Central memory CD8-positive, alpha-beta T cell (primary cell): ENCODE data around the gene GALM.
"Not testable (repeated sequence)": the region's sequence is repeated elsewhere in the genome, so short reads cannot be mapped to it uniquely, and the experiment has no call there.

ENCODE experiments used
- ATAC-seq: fragments of 150-1000 bp; cut with Tn5 transposase; replicated peaks from 2 replicates; pipeline ENCODE4 v1.10.0; 2022; ENCODE audit warnings: mild to moderate bottlenecking, moderate FRiP score, moderate number of reproducible peaks; ENCODE audit not compliant: poor library complexity, severe bottlenecking; ENCODE audit errors: extremely low read depth
- DNase-seq, 2 donors: peaks; one replicate each; pipeline ENCODE4 v3.0.0; 2021; ENCODE audit warnings: low spot score in 2 of 2
- H3K27ac Mint-ChIP-seq: one replicate; pipeline ENCODE4 v1.8.0; 2022; ENCODE audit warnings: low read depth, mild to moderate bottlenecking, moderate library complexity, mixed read lengths
- H3K27me3 Mint-ChIP-seq: one replicate; pipeline ENCODE4 v1.8.0; 2022; ENCODE audit warnings: mixed read lengths
- H3K36me3 Mint-ChIP-seq: one replicate; pipeline ENCODE4 v1.8.0; 2022; ENCODE audit warnings: mild to moderate bottlenecking, moderate library complexity, mixed read lengths; ENCODE audit not compliant: insufficient read depth
- H3K4me1 Mint-ChIP-seq: one replicate; pipeline ENCODE4 v1.8.0; 2022; ENCODE audit warnings: mixed read lengths
- H3K4me3 Mint-ChIP-seq: one replicate; pipeline ENCODE4 v1.8.0; 2022; ENCODE audit warnings: mild to moderate bottlenecking, moderate library complexity, mixed read lengths
- H3K9me3 Mint-ChIP-seq: one replicate; pipeline ENCODE4 v1.8.0; 2022; ENCODE audit warnings: mixed read lengths

The GALM gene

DNA sequence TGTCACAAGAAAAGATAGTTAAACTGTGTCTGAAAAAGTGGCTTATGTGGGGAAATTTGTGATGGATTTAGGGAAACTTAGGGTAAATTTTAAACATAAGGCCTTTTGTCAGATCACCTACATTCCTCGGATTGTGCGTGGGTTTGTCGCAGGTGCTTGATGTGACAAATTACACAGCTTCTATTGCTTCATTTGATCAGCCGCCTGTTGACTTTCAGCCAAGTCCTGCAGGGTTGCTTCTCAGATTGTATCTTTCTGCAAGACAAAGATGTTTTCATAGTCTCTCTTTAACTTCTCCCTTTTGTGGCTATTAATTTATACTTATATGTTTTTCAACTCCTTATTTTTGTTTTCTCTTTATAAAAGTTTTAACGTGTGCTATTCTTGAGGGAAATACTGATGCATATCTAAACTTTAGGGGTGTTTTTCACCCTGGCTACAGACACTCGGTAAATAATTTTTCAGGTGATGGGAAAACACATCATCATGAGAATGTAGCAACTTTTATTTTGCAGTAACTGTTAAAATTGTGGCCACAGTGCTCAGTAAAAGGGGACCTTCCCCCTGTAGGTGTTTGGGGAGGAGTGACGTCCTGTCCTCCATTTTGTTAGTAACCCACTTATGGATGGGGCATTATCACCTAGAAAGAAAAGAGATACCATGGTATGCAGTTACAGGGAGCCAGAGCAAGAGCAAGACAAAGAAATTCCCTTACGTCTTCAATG is 31.4 kb downstream of the GALM start:
- DNase-seq (peak in 1 of 2 donors; percentile 69), ATAC-seq (peak; percentile 77)
- Mint-ChIP-seq H3K36me3 (peaks cover 38% of the 10 kb centered on the region), H3K9me3 (peaks cover 5% of the 10 kb centered on the region), H3K27me3 (no peaks in the 10 kb centered on the region), H3K27ac (peak overlapping the region; percentile 100), H3K4me3 (peak overlapping the region; percentile 58), H3K4me1 (peaks cover 75% of the 10 kb centered on the region)

GRCh38 chr2:38698467-38699003 is 32.6 kb downstream of the GALM start:
- Mint-ChIP-seq H3K9me3 (peaks cover 5% of the 10 kb centered on the region), H3K27me3 (no peaks in the 10 kb centered on the region), H3K27ac (peak overlapping the region; percentile 100), H3K4me1 (peaks cover 66% of the 10 kb centered on the region), H3K4me3 (no peak overlapping the region), H3K36me3 (peaks cover 35% of the 10 kb centered on the region)
- ATAC-seq (no peak), DNase-seq (no peak)

DNA sequence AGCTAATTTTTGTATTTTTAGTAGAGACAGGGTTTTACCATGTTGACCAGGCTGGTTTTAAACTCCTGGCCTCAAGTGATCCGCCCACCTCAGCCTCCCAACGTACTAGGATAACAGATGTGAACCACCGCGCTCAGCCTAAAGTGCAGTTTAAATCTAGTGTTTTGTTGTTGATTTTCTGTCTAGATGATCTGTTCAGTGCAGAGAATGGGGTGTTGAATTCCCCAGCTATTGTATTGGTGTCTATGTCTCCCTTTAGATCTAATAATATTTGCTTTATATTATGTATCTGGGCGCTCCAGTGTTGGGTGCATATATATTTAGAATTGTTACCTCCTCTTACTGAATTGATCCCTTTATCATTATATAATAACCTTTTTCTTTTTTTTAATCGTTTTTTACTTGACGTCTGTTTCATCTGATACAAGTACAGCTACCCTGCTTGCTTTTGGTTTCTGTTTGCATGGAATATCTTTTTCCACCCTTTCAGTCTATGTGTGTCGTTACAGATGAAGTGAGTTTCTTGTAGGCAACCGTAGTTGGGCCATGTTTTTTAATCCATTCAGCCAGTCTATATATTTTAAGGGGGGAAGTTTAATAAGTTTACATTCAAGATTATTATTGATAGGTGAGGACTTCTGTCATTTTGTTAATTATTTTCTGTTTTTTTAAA is 34.3 kb downstream of the GALM start:
- Mint-ChIP-seq H3K9me3 (peaks cover 5% of the 10 kb centered on the region), H3K27me3 (no peaks in the 10 kb centered on the region), H3K4me3 (peak overlapping the region; percentile 68), H3K36me3 (peaks cover 33% of the 10 kb centered on the region), H3K4me1 (peaks cover 58% of the 10 kb centered on the region), H3K27ac (peak overlapping the region; percentile 100)
- ATAC-seq = no peak
- no peak for DNase-seq

DNA sequence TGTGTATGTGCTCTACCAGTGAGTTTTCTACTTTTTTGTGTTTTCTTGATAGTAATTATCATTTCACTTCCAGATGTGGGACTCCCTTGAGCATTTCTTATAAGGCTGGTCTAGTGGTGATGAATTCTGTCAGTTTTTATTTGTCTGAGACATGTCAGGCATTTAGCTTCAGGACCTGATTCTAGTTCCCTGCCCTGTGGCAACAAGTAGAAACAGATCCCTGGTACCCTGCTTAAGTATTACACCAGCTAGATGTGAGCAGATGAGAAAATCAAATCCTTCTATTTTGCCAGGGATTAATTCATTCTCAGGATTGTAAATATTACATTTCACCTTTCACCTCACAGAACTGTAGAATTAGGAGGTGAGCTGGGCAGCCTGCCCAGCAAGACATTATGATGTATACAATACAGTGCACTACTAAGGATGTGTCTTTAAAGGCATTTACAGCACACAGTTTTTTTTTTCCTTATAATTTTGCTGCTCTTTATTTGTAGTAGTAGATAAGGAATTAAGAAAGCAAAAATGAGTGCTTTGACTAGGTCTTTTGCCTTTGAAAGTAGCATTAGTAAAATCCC is 35.1 kb downstream of the GALM start:
- ATAC-seq (no peak), DNase-seq (no peak)
- peaks cover 32% of the 10 kb centered on the region for H3K36me3 Mint-ChIP-seq
- peak overlapping the region; percentile 68 for H3K4me3 Mint-ChIP-seq
- peaks cover 5% of the 10 kb centered on the region for H3K9me3 Mint-ChIP-seq
- peaks cover 61% of the 10 kb centered on the region for H3K4me1 Mint-ChIP-seq
- H3K27me3 Mint-ChIP-seq = no peaks in the 10 kb centered on the region
- peak overlapping the region; percentile 100 for H3K27ac Mint-ChIP-seq

DNA sequence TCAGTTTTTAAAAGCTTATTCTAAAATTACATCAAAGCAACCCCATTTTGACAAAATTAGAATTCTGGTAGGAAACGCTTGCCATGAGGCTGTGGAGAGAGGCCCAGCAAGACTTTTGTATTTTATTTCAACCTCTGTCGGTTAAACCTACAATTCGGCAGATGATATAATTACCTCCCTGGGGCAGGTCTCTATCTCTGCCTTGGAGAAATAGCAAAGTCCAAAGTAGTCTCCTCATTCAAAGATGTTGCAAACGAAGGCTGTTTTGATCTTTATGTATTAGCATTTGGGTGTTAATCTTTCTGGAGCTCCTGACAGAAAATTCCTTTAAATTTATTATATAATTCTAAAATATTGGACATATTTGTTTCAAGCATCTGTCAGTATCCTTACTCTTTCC is 35.6 kb downstream of the GALM start:
- H3K4me1 Mint-ChIP-seq = peaks cover 59% of the 10 kb centered on the region
- H3K4me3 Mint-ChIP-seq = peak overlapping the region; percentile 64
- H3K9me3 Mint-ChIP-seq = peaks cover 5% of the 10 kb centered on the region
- no peak for DNase-seq
- H3K27ac Mint-ChIP-seq = peak overlapping the region; percentile 100
- ATAC-seq = no peak
- H3K27me3 Mint-ChIP-seq = no peaks in the 10 kb centered on the region
- peaks cover 29% of the 10 kb centered on the region for H3K36me3 Mint-ChIP-seq

DNA sequence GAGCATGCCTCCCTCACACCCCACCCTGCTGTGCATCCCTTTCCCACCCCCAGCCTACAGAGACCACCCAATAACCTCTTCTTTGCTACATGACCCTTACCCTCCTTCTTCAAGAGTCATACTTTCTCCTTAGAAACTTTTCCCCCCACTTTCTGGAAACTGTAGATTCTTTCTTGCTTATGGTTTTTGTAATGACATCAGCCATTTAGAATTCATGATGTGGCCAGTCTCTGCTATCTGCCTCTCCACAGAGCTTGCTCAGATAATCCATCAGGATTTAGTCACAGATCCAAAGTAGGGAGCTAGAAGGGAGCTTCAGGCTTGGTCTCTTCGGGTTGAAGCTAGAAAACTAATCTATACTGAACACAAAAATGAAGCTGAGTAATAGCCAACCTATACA is 36.5 kb downstream of the GALM start:
- Mint-ChIP-seq H3K27me3 (no peaks in the 10 kb centered on the region), H3K4me3 (peak overlapping the region; percentile 64), H3K27ac (peak overlapping the region; percentile 100), H3K4me1 (peaks cover 59% of the 10 kb centered on the region), H3K9me3 (peaks cover 4% of the 10 kb centered on the region), H3K36me3 (peaks cover 21% of the 10 kb centered on the region)
- DNase-seq (no peak), ATAC-seq (no peak)

DNA sequence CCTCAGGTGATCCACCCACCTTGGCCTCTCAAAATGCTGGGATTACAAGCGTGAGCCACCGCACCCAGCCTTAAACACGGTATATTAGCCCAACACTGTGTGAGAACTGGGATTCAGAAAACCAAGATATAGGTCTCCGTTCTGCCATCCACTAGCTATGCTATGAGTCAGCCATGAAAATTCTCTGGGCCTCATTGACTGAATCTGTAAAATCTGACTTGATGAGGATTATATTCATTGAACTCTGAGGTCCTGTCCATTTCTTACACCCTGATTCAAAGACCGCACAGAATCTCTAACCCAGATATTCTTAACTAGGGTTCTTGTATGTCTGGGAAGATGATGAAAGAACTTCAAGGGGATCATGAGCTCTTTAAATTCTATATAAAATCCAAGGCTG is 37.4 kb downstream of the GALM start:
- H3K36me3 Mint-ChIP-seq = peaks cover 16% of the 10 kb centered on the region
- not testable (repeated sequence) for H3K27ac Mint-ChIP-seq, DNase-seq, H3K4me3 Mint-ChIP-seq, H3K9me3 Mint-ChIP-seq, H3K27me3 Mint-ChIP-seq, ATAC-seq
- H3K4me1 Mint-ChIP-seq = peaks cover 53% of the 10 kb centered on the region

GRCh38 chr2:38704664-38705063 is 38.8 kb downstream of the GALM start:
- H3K4me1 Mint-ChIP-seq = peaks cover 62% of the 10 kb centered on the region
- DNase-seq = no peak
- no peak overlapping the region for H3K4me3 Mint-ChIP-seq
- H3K27ac Mint-ChIP-seq = no peak overlapping the region
- H3K9me3 Mint-ChIP-seq = no peaks in the 10 kb centered on the region
- peaks cover 20% of the 10 kb centered on the region for H3K36me3 Mint-ChIP-seq
- no peaks in the 10 kb centered on the region for H3K27me3 Mint-ChIP-seq
- no peak for ATAC-seq

DNA sequence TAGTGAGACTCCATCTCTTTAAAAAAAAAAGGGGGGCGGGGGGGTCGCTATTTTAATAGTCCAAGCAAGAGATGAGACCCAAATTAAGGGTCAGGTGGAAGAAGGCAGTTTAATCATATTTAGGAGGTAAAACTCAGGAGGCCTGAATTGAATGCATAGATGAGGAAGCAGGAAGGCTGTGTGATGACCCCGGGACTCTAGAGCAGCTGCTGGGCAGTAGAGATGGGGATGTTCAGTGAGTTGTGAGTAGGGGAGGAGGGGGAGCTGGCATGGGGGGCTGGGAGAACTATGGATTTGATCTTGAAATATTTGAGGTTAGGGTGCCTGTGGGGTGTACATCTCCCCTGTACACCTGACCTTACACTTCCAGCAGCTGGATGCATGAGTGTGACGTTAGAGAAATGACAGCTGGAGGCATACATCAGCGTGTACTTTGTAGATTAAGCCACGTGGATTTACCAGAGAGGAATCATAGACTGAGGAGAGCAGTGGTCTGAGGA is 41.0 kb downstream of the GALM start:
- DNase-seq (no peak), ATAC-seq (no peak)
- peak overlapping the region; percentile 64 for H3K27ac Mint-ChIP-seq
- peak overlapping the region; percentile 22 for H3K4me3 Mint-ChIP-seq
- H3K9me3 Mint-ChIP-seq = no peaks in the 10 kb centered on the region
- H3K27me3 Mint-ChIP-seq = no peaks in the 10 kb centered on the region
- H3K4me1 Mint-ChIP-seq = peaks cover 49% of the 10 kb centered on the region
- peaks cover 18% of the 10 kb centered on the region for H3K36me3 Mint-ChIP-seq

GRCh38 chr2:38708491-38708890 is 42.6 kb downstream of the GALM start:
- H3K27me3 Mint-ChIP-seq, DNase-seq, H3K9me3 Mint-ChIP-seq: not testable (repeated sequence)
- peak; percentile 47 for ATAC-seq
- Mint-ChIP-seq H3K4me1 (peaks cover 41% of the 10 kb centered on the region), H3K27ac (peak overlapping the region; percentile 97), H3K4me3 (peak overlapping the region; percentile 63), H3K36me3 (peaks cover 21% of the 10 kb centered on the region)

GRCh38 chr2:38708900-38709566 is 43.1 kb downstream of the GALM start:
- H3K4me3 Mint-ChIP-seq = peak overlapping the region; percentile 63
- no peaks in the 10 kb centered on the region for H3K9me3 Mint-ChIP-seq
- peaks cover 21% of the 10 kb centered on the region for H3K36me3 Mint-ChIP-seq
- peak; percentile 24 for ATAC-seq
- H3K27me3 Mint-ChIP-seq = no peaks in the 10 kb centered on the region
- H3K4me1 Mint-ChIP-seq = peaks cover 44% of the 10 kb centered on the region
- H3K27ac Mint-ChIP-seq = peak overlapping the region; percentile 97
- DNase-seq = no peak

DNA sequence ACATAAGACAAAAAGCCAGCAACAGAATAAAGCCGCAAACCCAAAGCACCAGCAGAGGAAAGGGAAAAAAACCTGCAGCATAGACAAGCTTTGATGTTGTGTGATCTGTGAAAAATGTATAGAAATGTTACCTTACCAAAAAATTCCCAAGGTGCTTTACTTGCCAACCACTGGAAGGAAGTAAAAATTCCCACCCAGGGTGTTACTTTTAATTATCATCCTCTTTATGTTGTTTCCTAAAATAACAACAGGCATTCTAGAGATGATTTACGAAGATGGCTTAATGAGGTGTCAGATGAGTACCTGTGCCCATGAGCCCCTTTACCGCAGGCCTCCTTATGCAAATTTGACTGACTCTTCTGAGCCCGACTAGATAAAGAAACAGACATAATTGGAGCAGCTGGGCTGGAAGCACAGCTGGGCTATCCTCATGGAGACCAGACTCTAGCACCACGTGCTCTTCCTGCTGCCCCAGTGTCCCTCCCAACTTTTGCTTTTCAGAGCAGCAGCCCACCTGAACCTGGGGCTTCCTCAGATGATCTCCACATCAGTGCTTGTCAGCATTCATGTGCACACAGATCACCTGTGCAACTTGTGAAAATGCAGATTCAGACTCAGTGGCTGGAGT is 43.8 kb downstream of the GALM start:
- ATAC-seq (peak; percentile 74), DNase-seq (peak in 1 of 2 donors; percentile 39)
- no peaks in the 10 kb centered on the region for H3K9me3 Mint-ChIP-seq
- peaks cover 50% of the 10 kb centered on the region for H3K4me1 Mint-ChIP-seq
- H3K36me3 Mint-ChIP-seq = peaks cover 24% of the 10 kb centered on the region
- H3K27me3 Mint-ChIP-seq = no peaks in the 10 kb centered on the region
- H3K4me3 Mint-ChIP-seq = peak overlapping the region; percentile 63
- peak overlapping the region; percentile 97 for H3K27ac Mint-ChIP-seq
